HepG2 (cell line): ENCODE measurements around the gene FAM187B. TPM values are rescaled to one million over a fixed set of nuclear protein-coding genes. Genes with fewer than 3 reads are reported as not detected.

ENCODE experiments used
- CEBPG ChIP-seq: IDR thresholded peaks from 2 replicates; pipeline ENCODE4 v1.6.1; 2016
- FOXA3 ChIP-seq: IDR thresholded peaks from 2 replicates; pipeline ENCODE4 v1.6.1; 2016; ENCODE audit warnings: missing genetic modification reagents, missing compliant biosample characterization
- JUND ChIP-seq: sonication (generic); formaldehyde crosslinking; IDR thresholded peaks from 2 replicates; pipeline ENCODE4 v1.8.0; 2022; ENCODE audit warnings: mild to moderate bottlenecking, missing genetic modification reagents
- MEIS2 ChIP-seq: sonication (generic); formaldehyde crosslinking; IDR thresholded peaks from 2 replicates; pipeline ENCODE4 v1.9.0; 2021; ENCODE audit warnings: mild to moderate bottlenecking, missing genetic modification reagents
- SP2 ChIP-seq: sonication (generic); formaldehyde crosslinking; IDR thresholded peaks from 2 replicates; pipeline ENCODE4 v1.5.1; 2020; ENCODE audit warnings: mild to moderate bottlenecking, missing genetic modification reagents
- TERF1 ChIP-seq: sonication (generic); formaldehyde crosslinking; IDR thresholded peaks from 2 replicates; pipeline ENCODE4 v1.8.0; 2022; ENCODE audit warnings: mild to moderate bottlenecking, missing genetic modification reagents, moderate library complexity
- THYN1 ChIP-seq: sonication (generic); formaldehyde crosslinking; IDR thresholded peaks from 2 replicates; pipeline ENCODE4 v1.8.1; 2023; ENCODE audit warnings: low read depth, mild to moderate bottlenecking, moderate library complexity, missing genetic modification reagents, borderline replicate concordance
- U2AF2 ChIP-seq: fragments of 200-400 bp; formaldehyde crosslinking; IDR thresholded peaks from 2 replicates; pipeline ENCODE4 v1.6.1; 2017; ENCODE audit warnings: low read depth, mild to moderate bottlenecking, low read length
- USF2 ChIP-seq, 2 experiments: sonication (generic) in 1 of 2; formaldehyde crosslinking in 1 of 2; IDR thresholded peaks; 2 replicates each; pipeline versions ENCODE4 v1.5.1 to v1.6.1; 2011 to 2020; ENCODE audit warnings: borderline replicate concordance in 1 of 2, low read depth in 1 of 2, low read length in 1 of 2, mild to moderate bottlenecking in 1 of 2, missing genetic modification reagents in 1 of 2, moderate library complexity in 1 of 2
- ZBTB25 ChIP-seq: IDR thresholded peaks from 2 replicates; pipeline ENCODE4 v1.6.1; 2018; ENCODE audit warnings: missing genetic modification reagents
- ZBTB42 ChIP-seq: sonication (generic); formaldehyde crosslinking; IDR thresholded peaks from 2 replicates; pipeline ENCODE4 v1.5.0; 2020; ENCODE audit warnings: mild to moderate bottlenecking, missing genetic modification reagents
- ZFX ChIP-seq: sonication (generic); formaldehyde crosslinking; IDR thresholded peaks from 2 replicates; pipeline ENCODE4 v1.4.0; 2020; ENCODE audit warnings: mild to moderate bottlenecking, low read depth, missing genetic modification reagents, moderate library complexity
- ZMAT3 ChIP-seq: sonication (generic); formaldehyde crosslinking; conservative IDR thresholded peaks from 2 replicates; pipeline ENCODE4 v1.7.0; 2021; ENCODE audit warnings: missing genetic modification reagents
- ZNF292 ChIP-seq: sonication (generic); formaldehyde crosslinking; IDR thresholded peaks from 2 replicates; pipeline ENCODE4 v1.8.1; 2022; ENCODE audit warnings: mild to moderate bottlenecking, low read depth, missing genetic modification reagents, borderline replicate concordance
- ZNF468 ChIP-seq: sonication (generic); formaldehyde crosslinking; IDR thresholded peaks from 2 replicates; pipeline ENCODE4 v1.8.0; 2022; ENCODE audit warnings: mild to moderate bottlenecking, moderate library complexity, missing genetic modification reagents
- ZNF512B ChIP-seq: sonication (generic); formaldehyde crosslinking; IDR thresholded peaks from 2 replicates; pipeline ENCODE4 v1.5.1; 2020; ENCODE audit warnings: missing genetic modification reagents, mild to moderate bottlenecking, borderline replicate concordance
- ZNF572 ChIP-seq: sonication (generic); formaldehyde crosslinking; IDR thresholded peaks from 2 replicates; pipeline ENCODE4 v1.5.1; 2020; ENCODE audit warnings: mild to moderate bottlenecking, missing genetic modification reagents
- ZNF605 ChIP-seq: sonication (generic); formaldehyde crosslinking; IDR thresholded peaks from 2 replicates; pipeline ENCODE4 v1.8.0; 2022; ENCODE audit warnings: mild to moderate bottlenecking, missing genetic modification reagents
- ZNF782 ChIP-seq: sonication (generic); formaldehyde crosslinking; IDR thresholded peaks from 2 replicates; pipeline ENCODE4 v1.4.0; 2020; ENCODE audit warnings: missing genetic modification reagents, mild to moderate bottlenecking, borderline replicate concordance
- ZSCAN12 ChIP-seq: sonication (generic); formaldehyde crosslinking; IDR thresholded peaks from 2 replicates; pipeline ENCODE4 v1.9.0; 2021; ENCODE audit warnings: mild to moderate bottlenecking, missing genetic modification reagents
- ZSCAN22 ChIP-seq: sonication (generic); formaldehyde crosslinking; IDR thresholded peaks from 2 replicates; pipeline ENCODE4 v1.4.0; 2020; ENCODE audit warnings: mild to moderate bottlenecking, missing genetic modification reagents
- ZSCAN29 ChIP-seq: sonication (generic); formaldehyde crosslinking; conservative IDR thresholded peaks from 2 replicates; pipeline ENCODE4 v1.4.0; 2020; ENCODE audit warnings: mild to moderate bottlenecking, missing genetic modification reagents
- polyA plus RNA-seq, 8 experiments: library from polyadenylated mRNA; depleted of rRNA in 3 of 8; stranded (reverse) in 7 of 8; unstranded in 1 of 8; fragments of >200 nt; fragmentation: Illumina TruSeq in 4 of 8; extraction: Trizol in 4 of 8; gene quantifications; 2 replicates each; pipeline versions ENCODE4 v1.2.1 to v1.2.3, GENCODE V29; 2011 to 2016; ENCODE audit warnings: low read depth in 4 of 8, missing spikeins in 1 of 8, mixed read lengths in 1 of 8; ENCODE audit not compliant: insufficient read depth in 1 of 8
- total RNA-seq, 5 experiments: library from RNA; depleted of rRNA; stranded (reverse); fragments of >200 nt; fragmentation: Illumina TruSeq; extraction: Trizol; gene quantifications; 2 replicates each; pipeline ENCODE4 v1.2.3, GENCODE V29; 2016; ENCODE audit warnings: low read depth in 1 of 5

Gene FAM187B
- total and polyA plus RNA-seq, 2 of the 13 experiments (the other 11 are each of a cell fraction or from before 2014, with no cell fraction given) = not detected

- TF ChIP-seq THYN1 = peak; percentile 88; the same call in 1 of the 2 replicates
- TF ChIP-seq TERF1 = no peak
- TF ChIP-seq ZNF468 = 0 out of 2 replicates have a peak, but pooled peaks have one; percentile 92
- TF ChIP-seq FOXA3 (CRISPR knock-in tag) = peak; percentile 95
- peak; percentile 63 for TF ChIP-seq ZNF605 (CRISPR knock-in tag)
- TF ChIP-seq ZSCAN22 (CRISPR knock-in tag) = no peak; the same call in 1 of the 2 replicates
- TF ChIP-seq U2AF2 = 0 out of 2 replicates have a peak, but pooled peaks have one; percentile 12
- TF ChIP-seq ZNF782 (CRISPR knock-in tag) = no peak; the same call in 1 of the 2 replicates
- no peak for TF ChIP-seq ZNF512B
- no peak; the same call in 1 of the 2 replicates for TF ChIP-seq ZBTB25 (CRISPR knock-in tag)
- peak; percentile 85 for TF ChIP-seq ZMAT3 (CRISPR knock-in tag)
- no peak for TF ChIP-seq ZSCAN12
- 0 out of 2 replicates have a peak, but pooled peaks have one; percentile 24 for TF ChIP-seq ZSCAN29 (CRISPR knock-in tag)
- no peak for TF ChIP-seq USF2 (IDR thresholded peaks at IDR 0.05; ENCODE audit: low read depth, low read length)
- TF ChIP-seq USF2 (CRISPR knock-in tag; IDR thresholded peaks at IDR 0.05; ENCODE audit: borderline replicate concordance) = no peak
- TF ChIP-seq ZBTB42 (CRISPR knock-in tag) = peak; percentile 51; the same call in 1 of the 2 replicates
- no peak for TF ChIP-seq CEBPG (CRISPR knock-in tag)
- TF ChIP-seq ZNF292 (CRISPR knock-in tag) = no peak
- TF ChIP-seq MEIS2 (CRISPR knock-in tag) = peak; percentile 87
- peak; percentile 33 for TF ChIP-seq SP2
- 0 out of 2 replicates have a peak, but pooled peaks have one; percentile 14 for TF ChIP-seq ZNF572
- peak; percentile 82 for TF ChIP-seq ZFX (CRISPR knock-in tag)
- TF ChIP-seq JUND (CRISPR knock-in tag) = peak; percentile 35; the same call in 1 of the 2 replicates
Measured at GRCh38 chr19:35248310-35249145, 20.0 kb upstream of the FAM187B start, which contains the start of gene LSR (continued).
